ENCODE measurements around the gene TSR3.

GRCh38 chr16:1323296-1324239, 28.1 kb downstream of the TSR3 start:
- TF ChIP-seq CTCF (IDR thresholded peaks at IDR 0.05) (no peak), EP300 (IDR thresholded peaks at IDR 0.05) (no peak)
